GM18861 (cell line): Measurements from ENCODE around the gene KIF5A.
"Not testable (repeated sequence)": the region's sequence is repeated elsewhere in the genome, so short reads cannot be mapped to it uniquely, and the experiment has no call there.

Source experiments
- ATAC-seq: cut with Tn5 transposase; IDR thresholded peaks from one replicate; pipeline ENCODE4 v1.9.1; 2021; ENCODE audit not compliant: unreplicated experiment

The KIF5A gene

GRCh38 chr12:57581802-57582201 is 32.0 kb downstream of the KIF5A start:
- ATAC-seq = no peak

GRCh38 chr12:57582440-57582839 is 32.6 kb downstream of the KIF5A start:
- ATAC-seq = no peak

- peak; percentile 87 for ATAC-seq
Measured at GRCh38 chr12:57583008-57583831, 33.4 kb downstream of the KIF5A start.

- ATAC-seq = no peak
Measured at GRCh38 chr12:57584050-57584449, 34.2 kb downstream of the KIF5A start.

GRCh38 chr12:57584690-57585089 is 34.8 kb downstream of the KIF5A start:
- ATAC-seq = no peak

DNA sequence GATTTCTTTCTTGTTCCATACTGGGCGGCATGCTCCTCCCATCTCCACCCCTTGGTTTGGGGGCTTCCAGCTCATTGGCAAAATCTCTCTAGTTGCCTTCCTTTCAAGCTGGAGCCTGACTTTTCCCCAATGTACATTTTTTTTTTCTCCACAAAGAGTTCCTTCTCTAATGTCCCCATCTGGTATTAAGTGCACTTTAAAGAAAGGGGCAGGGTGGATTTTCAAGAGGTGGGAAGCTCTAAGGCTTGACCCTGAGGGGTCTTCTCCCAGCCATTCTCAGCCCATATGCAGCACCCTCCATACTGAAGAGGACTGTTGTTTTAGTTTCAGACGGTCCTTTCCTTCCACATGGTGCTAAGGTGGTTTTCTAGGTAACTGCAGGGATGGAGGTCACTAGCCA is 35.3 kb downstream of the KIF5A start:
- ATAC-seq = no peak

- no peak for ATAC-seq
Measured at GRCh38 chr12:57586128-57586527, 36.3 kb downstream of the KIF5A start.

DNA sequence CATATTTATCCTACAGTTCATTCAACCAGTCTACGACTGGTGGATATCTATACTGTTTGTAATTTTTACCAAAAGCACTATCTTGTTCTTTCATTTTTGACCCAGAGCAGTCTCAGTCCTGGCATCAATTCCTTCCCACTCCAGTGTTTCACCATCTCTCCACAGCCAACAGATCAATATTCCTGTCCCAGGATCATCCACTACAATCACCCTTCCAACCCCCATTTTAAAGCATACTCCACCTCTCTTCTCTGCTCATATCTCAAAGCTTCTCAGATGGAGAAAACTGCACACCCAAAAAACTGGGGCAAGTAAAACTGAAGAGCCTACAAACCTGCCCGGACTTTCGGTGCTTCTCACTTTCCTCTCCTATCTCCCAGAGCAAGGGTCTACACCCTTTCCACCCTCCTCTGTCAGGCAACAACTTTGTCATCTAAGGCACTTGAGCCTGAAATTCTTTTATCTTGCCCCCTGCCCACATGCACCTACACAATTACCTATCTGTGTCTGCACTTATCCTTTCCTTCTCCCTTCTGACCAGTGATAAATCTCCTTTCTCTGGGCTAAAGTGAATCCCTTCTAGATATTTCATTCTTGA is 37.1 kb downstream of the KIF5A start:
- ATAC-seq = no peak

DNA sequence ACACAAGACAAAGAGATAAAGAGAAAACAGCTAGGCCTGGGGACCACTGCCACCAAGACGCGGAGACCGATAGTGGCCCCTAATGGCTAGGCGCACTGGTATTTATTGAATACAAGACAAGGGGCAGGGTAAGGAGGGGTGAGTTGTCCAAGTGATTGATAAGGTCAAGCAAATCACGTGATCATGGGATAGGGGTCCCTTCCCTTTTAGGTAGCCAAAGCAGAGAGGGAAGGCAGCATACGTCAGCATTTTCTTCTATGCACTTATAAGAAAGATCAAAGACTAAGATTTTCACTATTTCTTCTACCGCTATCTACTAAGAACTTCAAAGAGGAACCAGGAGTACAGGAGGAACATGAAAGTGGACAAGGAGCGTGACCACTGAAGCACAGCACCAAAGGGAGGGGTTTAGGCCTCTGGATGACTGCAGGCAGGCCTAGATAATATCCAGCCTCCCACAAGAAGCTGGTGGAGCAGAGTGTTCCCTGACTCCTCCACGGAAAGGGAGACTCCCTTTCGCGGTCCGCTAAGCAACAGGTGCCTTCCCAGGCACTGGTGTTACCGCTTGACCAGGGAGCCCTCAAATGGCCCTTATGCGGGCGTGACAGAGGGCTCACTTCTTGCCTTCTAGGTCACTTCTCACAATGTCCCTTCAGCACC is 39.2 kb downstream of the KIF5A start:
- not testable (repeated sequence) for ATAC-seq

- ATAC-seq = no peak
Measured at GRCh38 chr12:57590479-57590863, 40.6 kb downstream of the KIF5A start.

- ATAC-seq = peak; percentile 84
Measured at GRCh38 chr12:57590864-57591781, 41.3 kb downstream of the KIF5A start, which contains the start of gene PIP4K2C. TSS of gene PIP4K2C (plus strand) at chr12:57591192. CDS start at chr12:57591290, 98 bp downstream.

GRCh38 chr12:57591782-57592325 is 42.0 kb downstream of the KIF5A start:
- no peak for ATAC-seq

GRCh38 chr12:57592551-57593165 is 42.8 kb downstream of the KIF5A start:
- no peak for ATAC-seq

GRCh38 chr12:57593187-57593586 is 43.3 kb downstream of the KIF5A start:
- ATAC-seq = no peak

GRCh38 chr12:57600395-57600794 is 50.6 kb downstream of the KIF5A start:
- ATAC-seq = no peak

GRCh38 chr12:57602544-57602943 is 52.7 kb downstream of the KIF5A start:
- no peak for ATAC-seq

- no peak for ATAC-seq
Measured at GRCh38 chr12:57603324-57603723, 53.5 kb downstream of the KIF5A start.

GRCh38 chr12:57603815-57604453 is 54.1 kb downstream of the KIF5A start:
- ATAC-seq = no peak

DNA sequence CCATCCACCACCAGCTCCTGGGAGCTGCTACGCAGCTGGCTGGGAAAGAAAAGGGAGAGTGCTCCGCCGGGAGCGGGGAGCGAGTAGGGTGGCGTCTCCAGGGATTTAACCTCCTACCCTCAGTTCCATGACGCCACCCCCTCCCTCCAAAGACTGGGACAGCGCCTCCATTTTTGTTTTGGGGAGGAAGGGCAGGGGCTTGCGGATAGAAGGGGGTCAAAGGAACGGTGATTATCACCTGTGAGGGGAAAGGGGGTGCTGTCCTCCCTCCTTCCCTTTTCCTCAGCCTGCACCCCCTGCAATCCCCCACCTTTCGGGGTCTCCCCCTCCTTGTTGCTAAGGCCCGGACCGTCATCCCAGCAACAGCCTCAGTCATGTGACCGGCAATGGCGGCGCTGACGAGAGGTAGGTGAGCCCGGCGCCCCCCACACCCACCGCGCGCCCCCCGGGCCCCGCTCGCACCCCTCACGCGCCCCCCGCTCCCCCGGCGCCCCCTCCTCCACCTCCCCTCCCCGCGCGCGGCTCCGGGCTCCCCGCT is 54.7 kb downstream of the KIF5A start, which contains the start of gene DTX3:
DTX3 (plus strand) TSS at position 371 of the 538 bp plus-strand sequence. CDS start 1,694 bp downstream, outside the sequence.
- no peak for ATAC-seq
